H1 (cell line): Measurements from ENCODE around the gene SLCO2A1. TPM values are rescaled to one million over a fixed set of nuclear protein-coding genes. Genes with fewer than 3 reads are reported as not detected.

Experiments
- GTF2F1 ChIP-seq: IDR thresholded peaks from 2 replicates; pipeline ENCODE4 v1.6.1; 2012; ENCODE audit warnings: low read depth, low read length, improper control_type of control experiment, borderline replicate concordance
- KDM4A ChIP-seq: IDR thresholded peaks from one replicate; pipeline ENCODE4 v1.7.1; 2012; ENCODE audit warnings: low read depth, mild to moderate bottlenecking, moderate library complexity, low read length, inconsistent platforms; ENCODE audit not compliant: severe bottlenecking
- MAFK ChIP-seq: IDR thresholded peaks from 2 replicates; pipeline ENCODE4 v1.6.1; 2012; ENCODE audit warnings: low read depth, mild to moderate bottlenecking, improper control_type of control experiment, low read length
- PHF8 ChIP-seq: fragments of 200-600 bp; sonication (generic); conservative IDR thresholded peaks from 2 replicates; pipeline ENCODE4 v1.7.1; 2012; ENCODE audit warnings: low read depth, mild to moderate bottlenecking, inconsistent platforms, low read length, moderate library complexity
- TEAD4 ChIP-seq: IDR thresholded peaks from 2 replicates; pipeline ENCODE4 v1.6.1; 2012; ENCODE audit warnings: low read depth, low read length, inconsistent platforms, mixed read lengths
- polyA plus RNA-seq, 7 experiments: library from polyadenylated mRNA; depleted of rRNA in 3 of 7; stranded (reverse) in 5 of 7; unstranded in 2 of 7; fragments of >200 nt in 5 of 7; fragments of 200-250 nt in 2 of 7; gene quantifications; 1 replicate in 5 of 7; 2 replicates in 1 of 7; 4 replicates in 1 of 7; pipeline versions ENCODE4 v1.2.1 to v1.2.3, GENCODE V29; 2011 to 2013; ENCODE audit warnings: missing spikeins in 2 of 7, mixed read lengths in 2 of 7
- total RNA-seq: library from RNA; stranded (reverse); fragmentation: NEBNext Ultra II Directional; extraction: Animal tissue kit (Norgen Biotek cat#: 25700); gene quantifications from 2 replicates; pipeline ENCODE4 v1.2.1, GENCODE V29; 2021

The SLCO2A1 gene
- total and polyA plus RNA-seq, 2 of the 8 experiments (the other 6 are each of a cell fraction or from before 2014, with no cell fraction given), result 1.1 to 2.3 TPM

GRCh38 chr3:134003066-134003465 lies 26.7 kb downstream of the SLCO2A1 start (continued):
- TF ChIP-seq TEAD4 (no peak), PHF8 (no peak), KDM4A (no peak), MAFK (no peak), GTF2F1 (no peak)
- TF ChIP-seq, all 59 proteins: peak for 0
